ENCODE measurements around the gene RUNX2. TPM values are rescaled to one million over a fixed set of nuclear protein-coding genes. Genes with fewer than 3 reads are reported as not detected.

The RUNX2 gene
- total and polyA plus RNA-seq, 2 of the 8 experiments (the other 6 are each of a cell fraction or from before 2014, with no cell fraction given) = 0.26 to 1.2 TPM

- no peaks in the 10 kb centered on the region for H3K27me3 ChIP-seq (replicated peaks in 1 of 4; ENCODE audit: control insufficient read depth in 3 of 4, extremely low read depth in 1 of 4, insufficient read depth in 3 of 4, low read length in 3 of 4)
- H3K79me2 ChIP-seq (ENCODE audit: control insufficient read depth in 1 of 2, insufficient read depth in 2 of 2, low read length in 2 of 2) = no peaks in the 10 kb centered on the region
- no peak overlapping the region for H3K23ac ChIP-seq (ENCODE audit: insufficient read length)
- H3K4me1 ChIP-seq (replicated peaks in 1 of 4; ENCODE audit: control insufficient read depth in 3 of 4, insufficient read depth in 4 of 4, low read length in 3 of 4) = no peaks in the 10 kb centered on the region
- H2BK15ac ChIP-seq (ENCODE audit: low read length) = no peak overlapping the region
- no peak overlapping the region for H2BK12ac ChIP-seq (ENCODE audit: low read depth, low read length)
- 91% methylated on average over 1 of the region's 1 CpG; no CpG with 5 or more reads in 1 of the 2 experiments for WGBS, 2 experiments (ENCODE audit: extremely low coverage in 1 of 2, insufficient coverage in 1 of 2, insufficient read length in 1 of 2, insufficient replicate concordance in 2 of 2, low coverage in 1 of 2, low lambda C conversion rate in 2 of 2, missing lambda C conversion rate in 1 of 2)
- no peak overlapping the region for H4K91ac ChIP-seq (replicated peaks; ENCODE audit: insufficient read length, low read length)
- H2AK5ac ChIP-seq (ENCODE audit: low read depth, low read length) = no peak overlapping the region
- H3K56ac ChIP-seq (replicated peaks; ENCODE audit: insufficient read length, low read depth, low read length) = no peak overlapping the region
- FAIRE-seq (no peak), DNase-seq (ENCODE audit: low read depth in 1 of 2, low spot score in 2 of 2) (no peak)
- H3K27ac ChIP-seq (ENCODE audit: low read depth, low read length) = no peak overlapping the region
- CTCF ChIA-PET (ENCODE audit: partially characterized antibody) = no interaction called here
- TF ChIP-seq HDAC2 (IDR thresholded peaks at IDR 0.05; ENCODE audit: borderline replicate concordance in 1 of 2, low read depth in 2 of 2, low read length in 2 of 2) = no peak
- no peak for TF ChIP-seq SIX5 (IDR thresholded peaks at IDR 0.05; ENCODE audit: low read depth, low read length)
- TF ChIP-seq E2F6 (IDR thresholded peaks at IDR 0.05) = no peak
- TF ChIP-seq CTBP2 (IDR thresholded peaks at IDR 0.05; ENCODE audit: borderline replicate concordance, insufficient read depth, insufficient read length, low read length) = no peak
- no peak for TF ChIP-seq KDM1A (IDR thresholded peaks at IDR 0.05; ENCODE audit: borderline replicate concordance, low read length)
- TF ChIP-seq TAF7 (optimal IDR thresholded peaks at IDR 0.05; ENCODE audit: borderline replicate concordance, low read depth, low read length) = no peak
- no peak for TF ChIP-seq TEAD4 (IDR thresholded peaks at IDR 0.05; ENCODE audit: low read depth, low read length)
- no peak for TF ChIP-seq SRF (IDR thresholded peaks at IDR 0.05; ENCODE audit: low read depth, low read length)
- no peak for TF ChIP-seq CEBPB (IDR thresholded peaks at IDR 0.05; ENCODE audit: low read depth, low read length)
- TF ChIP-seq ATF2 (IDR thresholded peaks at IDR 0.05; ENCODE audit: low read length) = no peak
- no peak for TF ChIP-seq SP2 (IDR thresholded peaks at IDR 0.05; ENCODE audit: low read length)
- H2BK120ac ChIP-seq (replicated peaks; ENCODE audit: low read depth, low read length) = no peak overlapping the region
- no peak overlapping the region for H2BK20ac ChIP-seq (ENCODE audit: low read length)
- H4K5ac ChIP-seq (ENCODE audit: insufficient read length, low read depth, low read length) = no peak overlapping the region
- H3K9ac ChIP-seq (replicated peaks in 1 of 4; ENCODE audit: extremely low read depth in 1 of 4, low read depth in 3 of 4, low read length in 3 of 4) = no peak overlapping the region
- no peaks in the 10 kb centered on the region for H4K20me1 ChIP-seq (replicated peaks in 1 of 2; ENCODE audit: control insufficient read depth in 1 of 2, insufficient read depth in 2 of 2, low read length in 2 of 2)
- H3K23me2 ChIP-seq (ENCODE audit: low read depth, low read length) = no peaks in the 10 kb centered on the region
- no peak overlapping the region for H3K4me3 ChIP-seq (ENCODE audit: extremely low read depth in 1 of 4, insufficient read depth in 2 of 4, low read depth in 3 of 4, low read length in 4 of 4)
- no peak overlapping the region for H3K18ac ChIP-seq (ENCODE audit: extremely low read depth, low read length)
- no peaks in the 10 kb centered on the region for H3K9me3 ChIP-seq (ENCODE audit: insufficient read depth in 2 of 2, low read depth in 1 of 2, low read length in 1 of 2)
- H2BK5ac ChIP-seq (ENCODE audit: low read depth, low read length) = no peak overlapping the region
- H4K8ac ChIP-seq (ENCODE audit: extremely low read depth, insufficient read depth, low read length) = no peak overlapping the region
- H3K4ac ChIP-seq (replicated peaks; ENCODE audit: insufficient read length, low read depth, low read length) = no peak overlapping the region
- H2AFZ ChIP-seq (ENCODE audit: low read length) = no peak overlapping the region
- POLR2A ChIA-PET (ENCODE audit: partially characterized antibody) = no interaction called here
- H3K4me2 ChIP-seq (ENCODE audit: insufficient read depth in 1 of 2, low read depth in 2 of 2, low read length in 2 of 2) = no peak overlapping the region
- no peaks in the 10 kb centered on the region for H3K79me1 ChIP-seq (ENCODE audit: low read depth, low read length)
- no peaks in the 10 kb centered on the region for H3K36me3 ChIP-seq (ENCODE audit: control insufficient read depth in 2 of 4, insufficient read depth in 4 of 4, low read length in 3 of 4)
- no peak overlapping the region for H3K14ac ChIP-seq (ENCODE audit: insufficient read length)
Measured at GRCh38 chr6:45696738-45697137, 368.6 kb downstream of the RUNX2 start.

All from H1 (cell line).